HG03095 (cell line): ENCODE measurements around the gene PPFIA1.

Experiments
- ATAC-seq: cut with Tn5 transposase; IDR thresholded peaks from one replicate; pipeline ENCODE4 v1.9.1; 2021; ENCODE audit warnings: moderate library complexity; ENCODE audit not compliant: unreplicated experiment

PPFIA1 gene

DNA sequence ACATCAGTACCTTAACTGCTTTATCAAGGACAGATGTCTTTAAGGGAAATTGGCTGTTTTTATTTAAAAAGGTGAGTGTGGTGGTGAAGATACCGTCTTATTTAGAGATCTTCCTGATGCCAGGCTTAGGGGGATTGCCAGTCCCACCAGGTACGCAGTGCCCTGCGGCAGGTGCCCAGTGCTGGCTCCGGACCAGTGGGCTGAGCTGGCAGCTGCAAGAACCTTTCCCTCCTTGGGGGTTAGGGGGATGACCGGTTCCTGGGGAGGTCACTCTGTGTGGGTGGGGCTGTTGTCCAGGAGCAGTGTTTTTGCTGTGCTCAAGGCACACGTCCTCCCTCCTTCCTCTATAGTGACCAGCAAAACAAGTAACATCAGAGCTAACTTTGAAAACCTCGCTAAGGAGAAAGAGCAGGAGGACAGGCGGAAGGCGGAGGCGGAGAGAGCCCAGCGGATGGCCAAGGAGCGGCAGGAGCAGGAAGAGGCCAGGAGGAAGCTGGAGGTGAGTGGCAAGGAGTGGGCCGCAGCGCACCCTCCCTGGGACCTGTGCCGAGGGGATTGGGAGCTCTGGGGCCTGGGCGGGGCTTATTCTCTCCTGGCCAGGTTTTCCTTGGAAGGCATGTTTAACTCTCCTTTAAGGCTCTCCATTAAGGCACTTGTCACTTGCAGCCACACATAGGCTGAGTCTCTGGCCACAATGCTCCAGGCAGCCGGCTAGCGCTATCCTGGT lies 158.4 kb downstream of the PPFIA1 start:
- no peak for ATAC-seq

DNA sequence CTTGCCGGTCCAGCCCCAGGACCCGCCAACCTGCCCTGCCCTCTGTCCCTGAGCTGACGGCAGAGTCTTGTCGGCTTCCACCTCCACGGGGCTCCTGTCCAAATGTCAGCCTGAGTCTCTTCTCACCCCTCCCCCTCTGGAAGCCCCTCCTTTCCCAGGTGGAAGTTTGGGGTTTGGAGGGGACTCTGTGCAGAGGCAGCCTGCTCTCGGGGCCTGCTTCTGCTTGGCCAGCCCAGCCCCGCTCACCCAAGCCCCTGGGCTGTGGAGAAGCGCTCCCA lies 158.9 kb downstream of the PPFIA1 start:
- no peak for ATAC-seq

DNA sequence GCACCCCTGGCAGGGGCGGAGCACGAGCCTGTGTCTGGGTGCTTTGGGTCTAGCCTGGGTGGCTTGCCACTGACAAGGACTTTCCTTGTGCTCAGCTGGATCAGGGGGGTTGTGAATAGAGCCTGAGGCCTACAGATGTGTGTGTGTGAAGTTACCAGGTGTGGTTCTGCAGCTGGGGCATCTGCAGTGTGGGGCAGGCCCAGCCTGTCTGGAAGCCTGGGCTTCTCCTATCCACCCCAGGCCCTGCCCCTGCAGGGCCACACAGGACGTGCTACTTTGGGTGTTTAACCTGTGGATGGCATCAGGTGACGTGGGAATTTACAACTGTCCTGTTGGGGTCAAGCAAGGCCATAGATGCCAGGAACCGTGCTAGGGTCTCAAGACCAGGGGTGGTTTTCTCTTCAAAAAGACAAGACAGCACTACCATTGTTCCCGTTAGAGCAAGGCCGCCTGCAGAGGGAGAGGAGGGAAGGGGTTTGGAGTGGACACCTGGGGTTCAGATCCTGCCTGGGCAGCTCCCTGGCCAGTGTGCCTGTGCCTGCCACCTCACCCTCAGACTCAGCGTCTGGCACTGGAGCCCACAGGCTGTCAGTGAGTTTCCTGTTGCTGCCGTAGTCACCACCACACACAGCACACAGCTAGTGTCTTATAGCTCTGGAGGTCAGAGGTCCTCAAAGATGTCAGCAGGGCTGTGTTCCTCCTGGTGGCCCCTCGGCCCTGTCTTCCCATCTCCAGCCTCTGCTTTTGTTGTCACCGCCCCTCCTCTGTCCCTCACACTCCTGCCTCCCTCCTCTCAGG lies 159.4 kb downstream of the PPFIA1 start:
- ATAC-seq: no peak

DNA sequence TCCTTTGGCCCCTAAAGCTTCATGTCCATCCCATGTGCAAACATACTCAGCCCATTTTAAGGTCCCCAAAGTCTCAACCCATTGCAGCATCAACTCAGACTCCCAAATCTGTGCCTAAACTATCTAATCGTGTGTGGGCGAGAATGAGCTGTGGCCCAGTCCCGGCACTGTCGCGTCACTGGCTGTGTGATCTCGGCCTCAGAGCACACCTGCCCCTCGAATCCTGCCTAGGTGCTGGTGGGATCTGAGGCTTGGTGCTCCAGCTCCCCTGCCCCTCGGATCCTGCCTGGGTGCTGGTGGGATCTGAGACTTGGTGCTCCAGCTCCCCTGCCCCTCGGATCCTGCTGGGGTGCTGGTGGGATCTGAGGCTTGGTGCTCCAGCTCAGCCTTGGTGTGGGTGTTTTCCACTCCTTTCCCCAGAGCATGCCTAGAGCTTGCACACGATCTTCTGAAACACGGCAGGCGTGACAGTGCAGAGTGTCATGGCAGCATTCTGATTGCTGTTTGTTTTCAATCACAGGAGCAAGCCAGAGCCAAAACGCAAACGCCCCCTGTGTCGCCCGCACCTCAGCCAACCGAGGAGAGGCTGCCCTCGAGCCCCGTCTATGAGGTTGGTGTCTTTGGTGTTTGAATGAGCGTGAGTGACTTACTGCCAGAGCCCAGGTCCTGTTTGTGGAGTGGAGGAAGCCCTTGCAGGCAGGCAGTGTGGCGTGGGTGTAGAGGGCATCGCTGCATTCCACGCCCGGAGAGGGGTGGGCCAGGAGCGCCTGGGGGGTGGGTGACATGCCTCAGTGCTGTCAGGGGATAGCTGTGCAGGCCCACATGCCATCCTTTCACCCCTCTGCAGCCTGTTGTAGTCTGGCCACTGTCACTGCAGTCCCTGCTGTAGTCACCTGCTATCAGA lies 160.4 kb downstream of the PPFIA1 start:
- no peak for ATAC-seq

DNA sequence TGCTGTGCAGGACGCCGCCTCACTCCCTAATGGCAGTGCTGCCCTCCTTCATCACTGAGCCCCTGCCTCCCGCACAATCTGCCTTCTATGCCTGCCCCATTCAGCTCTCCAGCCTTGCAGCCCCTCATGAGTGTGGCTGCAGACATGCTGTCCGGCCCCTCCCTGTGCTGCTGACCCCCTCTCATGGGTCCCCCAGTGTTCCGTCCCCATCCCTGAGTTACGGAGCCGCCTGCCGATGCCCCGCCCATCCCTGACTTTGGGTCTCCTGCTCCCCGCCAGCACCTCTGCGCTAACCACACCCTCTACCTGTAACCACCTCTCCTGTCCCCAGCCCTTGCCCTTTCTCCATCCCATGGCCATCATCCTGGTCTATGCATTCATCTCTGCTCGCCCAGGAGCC lies 161.1 kb downstream of the PPFIA1 start:
- ATAC-seq: no peak

DNA sequence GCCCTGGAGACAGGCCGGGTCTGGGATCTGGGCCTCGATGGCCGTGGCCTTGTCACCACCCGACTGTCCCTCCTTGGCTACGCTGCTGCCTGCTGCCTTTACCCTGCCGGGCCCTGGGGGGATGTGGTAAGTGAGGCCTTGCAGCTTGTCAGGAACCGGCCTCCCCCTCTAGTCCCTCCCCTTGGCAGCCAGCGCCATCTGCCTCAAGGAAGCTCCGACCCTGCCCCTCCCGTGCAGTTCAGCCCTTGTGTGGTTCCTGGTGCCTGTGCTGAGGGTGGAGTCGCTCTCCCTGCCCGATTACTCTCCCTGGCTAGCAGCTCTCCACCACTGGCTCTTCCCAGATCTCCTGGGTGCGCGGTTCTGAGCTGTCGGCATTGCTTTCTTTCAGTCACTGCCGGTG lies 161.6 kb downstream of the PPFIA1 start:
- no peak for ATAC-seq

DNA sequence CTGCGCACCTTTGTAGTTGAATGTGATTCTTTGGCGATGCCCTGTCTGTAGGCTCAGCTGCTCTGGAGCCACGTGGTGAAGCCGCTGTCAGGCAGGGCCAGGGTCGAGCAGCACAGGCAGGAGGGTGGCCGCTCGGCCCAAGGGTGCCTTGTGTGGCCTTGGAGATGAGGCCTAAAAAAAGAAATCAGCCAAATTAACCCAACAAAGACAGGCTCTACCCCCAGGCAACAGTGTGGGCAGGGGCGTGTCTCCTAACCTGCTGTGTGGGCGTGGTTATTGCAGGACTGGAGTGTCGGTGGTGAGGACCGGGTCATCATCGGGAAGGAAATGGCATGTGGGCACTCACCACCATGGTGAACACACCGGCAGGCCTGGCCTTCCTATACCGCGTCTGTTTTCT lies 162.1 kb downstream of the PPFIA1 start:
- ATAC-seq: no peak

DNA sequence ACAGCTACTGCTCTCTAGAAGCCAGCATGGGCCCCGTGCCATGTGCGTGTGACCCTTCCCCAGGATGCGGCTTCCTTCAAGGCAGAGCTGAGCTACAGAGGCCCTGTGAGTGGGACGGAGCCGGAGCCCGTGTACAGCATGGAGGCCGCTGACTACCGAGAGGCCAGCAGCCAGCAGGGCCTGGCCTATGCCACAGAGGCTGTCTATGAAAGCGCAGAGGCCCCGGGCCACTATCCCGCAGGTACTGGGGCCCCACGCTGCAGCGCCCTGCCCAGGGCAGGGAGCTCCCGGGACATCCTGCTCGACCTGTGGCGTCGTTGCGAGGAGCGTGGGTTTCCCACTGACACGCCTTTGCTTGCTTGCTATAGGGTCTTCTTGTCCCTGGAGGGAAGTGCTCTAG lies 162.5 kb downstream of the PPFIA1 start:
- no peak for ATAC-seq

DNA sequence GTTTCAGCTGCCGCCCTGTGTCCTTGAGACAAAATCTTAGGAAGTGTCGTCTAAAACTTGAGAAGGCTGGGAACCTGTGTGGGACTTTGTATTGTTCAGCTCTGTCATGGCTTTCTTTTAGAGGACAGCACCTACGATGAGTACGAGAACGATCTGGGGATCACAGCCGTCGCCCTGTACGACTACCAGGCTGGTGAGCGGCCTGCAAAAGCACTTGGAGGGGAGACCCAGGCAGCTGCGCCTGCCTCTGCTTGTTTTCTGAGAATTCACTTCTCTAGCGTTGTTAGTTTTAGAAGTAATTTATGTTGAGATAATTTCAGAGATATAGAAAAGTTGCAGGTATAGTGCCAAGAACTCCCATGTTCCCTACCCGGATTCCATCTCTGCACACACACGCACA lies 163.0 kb downstream of the PPFIA1 start:
- no peak for ATAC-seq
